ENCODE measurements around the gene GSC2. TPM values are rescaled to one million over a fixed set of nuclear protein-coding genes. Genes with fewer than 3 reads are reported as not detected.

The GSC2 gene
- total RNA-seq, 2 donors from 2014 or later: not detected

- Histone ChIP-seq H3K4me1 (peaks cover 20% of the 10 kb centered on the region), H3K4me3 (no peak overlapping the region), H3K27ac (no peak overlapping the region), H3K36me3 (no peaks in the 10 kb centered on the region), H3K9ac (ENCODE audit: low read depth in 2 of 2, low read length in 2 of 2) (no peak overlapping the region), H3K9me3 (no peaks in the 10 kb centered on the region), H3K27me3 (no peaks in the 10 kb centered on the region)
- DNase-seq: no peak
- intact Hi-C loops (cut with DNase I): no loop called here
- no peak for TF ChIP-seq CTCF (IDR thresholded peaks at IDR 0.05)
Observed at GRCh38 chr22:19114984-19115552, 35.0 kb downstream of the GSC2 start.

- no peaks in the 10 kb centered on the region for H3K36me3 ChIP-seq
- intact Hi-C loops (cut with DNase I): no loop called here
- H3K4me1 ChIP-seq: peaks cover 25% of the 10 kb centered on the region
- H3K27me3 ChIP-seq: no peaks in the 10 kb centered on the region
- H3K9me3 ChIP-seq: no peaks in the 10 kb centered on the region
- H3K27ac ChIP-seq: no peak overlapping the region
- no peak for TF ChIP-seq CTCF (IDR thresholded peaks at IDR 0.05)
- DNase-seq: no peak
- no peak overlapping the region for H3K9ac ChIP-seq (ENCODE audit: low read depth in 2 of 2, low read length in 2 of 2)
- no peak overlapping the region for H3K4me3 ChIP-seq
Observed at GRCh38 chr22:19113429-19113828, 36.7 kb downstream of the GSC2 start.

- TF ChIP-seq CTCF (IDR thresholded peaks at IDR 0.05): no peak
- DNase-seq: no peak
- H3K4me3 ChIP-seq: no peak overlapping the region
- no peaks in the 10 kb centered on the region for H3K27me3 ChIP-seq
- H3K4me1 ChIP-seq: peaks cover 13% of the 10 kb centered on the region
- H3K27ac ChIP-seq: no peak overlapping the region
- intact Hi-C loops (cut with DNase I): no loop called here
- no peaks in the 10 kb centered on the region for H3K36me3 ChIP-seq
- no peak overlapping the region for H3K9ac ChIP-seq (ENCODE audit: low read depth in 2 of 2, low read length in 2 of 2)
- H3K9me3 ChIP-seq: no peaks in the 10 kb centered on the region
Observed at GRCh38 chr22:19111584-19111983, 38.5 kb downstream of the GSC2 start.

- Histone ChIP-seq H3K9me3 (no peaks in the 10 kb centered on the region), H3K9ac (ENCODE audit: low read depth in 2 of 2, low read length in 2 of 2) (no peak overlapping the region), H3K36me3 (no peaks in the 10 kb centered on the region), H3K27ac (no peak overlapping the region), H3K27me3 (no peaks in the 10 kb centered on the region), H3K4me3 (no peak overlapping the region), H3K4me1 (peaks cover 10% of the 10 kb centered on the region)
- DNase-seq: no peak
- TF ChIP-seq CTCF (IDR thresholded peaks at IDR 0.05): no peak
- intact Hi-C loops (cut with DNase I): no loop called here
Observed at GRCh38 chr22:19111140-19111539, 39.0 kb downstream of the GSC2 start.

- intact Hi-C loops (cut with DNase I): no loop called here
- no peak overlapping the region for H3K27ac ChIP-seq
Observed at GRCh38 chr22:19110646-19111045, 39.4 kb downstream of the GSC2 start.

More at GRCh38 chr22:19110646-19111045, 39.4 kb downstream of the GSC2 start:
- Histone ChIP-seq H3K9ac (ENCODE audit: low read depth in 2 of 2, low read length in 2 of 2) (no peak overlapping the region), H3K27me3 (no peaks in the 10 kb centered on the region), H3K9me3 (no peaks in the 10 kb centered on the region), H3K36me3 (no peaks in the 10 kb centered on the region), H3K4me3 (no peak overlapping the region), H3K4me1 (peaks cover 10% of the 10 kb centered on the region)
- DNase-seq: no peak
- TF ChIP-seq CTCF (IDR thresholded peaks at IDR 0.05): no peak
